NCI-H1092 (cell line): ENCODE data around the gene NSMCE1.

Experiments used
- DNase-seq: peaks from one replicate; lab custom pipeline; 2025; lab: John Stamatoyannopoulos, UW

NSMCE1 gene

GRCh38 chr16:27193300-27193990 lies 75.1 kb downstream of the NSMCE1 start:
- no peak for DNase-seq

DNA sequence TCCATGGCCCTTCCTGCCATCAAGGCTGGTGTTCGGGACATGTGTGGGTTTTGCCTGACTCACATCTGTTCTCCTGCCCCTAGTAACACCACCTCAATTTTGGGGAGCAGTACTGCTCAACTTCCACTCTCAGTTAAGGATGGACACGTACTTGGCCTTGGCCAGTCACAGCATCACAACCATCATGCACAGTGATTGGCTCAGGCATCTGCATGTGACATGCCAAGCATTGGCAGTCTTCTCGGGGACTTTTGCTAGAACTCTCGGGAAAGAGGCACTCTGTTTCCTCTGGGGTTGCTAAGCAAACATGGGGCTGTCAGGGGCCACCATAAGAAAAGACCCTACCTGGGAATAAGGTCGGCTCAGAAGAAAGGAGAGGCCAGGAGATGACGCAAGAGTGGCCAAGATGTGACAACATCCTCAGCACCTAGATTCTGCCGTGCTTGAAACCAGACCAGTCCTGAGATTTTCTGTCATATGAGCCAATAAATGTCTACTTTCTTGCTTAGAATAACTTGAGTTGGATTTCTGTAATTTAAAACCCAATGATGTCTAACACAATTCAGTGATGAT lies 77.1 kb downstream of the NSMCE1 start:
- no peak for DNase-seq

GRCh38 chr16:27190316-27190871 lies 78.2 kb downstream of the NSMCE1 start:
- DNase-seq, result no peak

DNA sequence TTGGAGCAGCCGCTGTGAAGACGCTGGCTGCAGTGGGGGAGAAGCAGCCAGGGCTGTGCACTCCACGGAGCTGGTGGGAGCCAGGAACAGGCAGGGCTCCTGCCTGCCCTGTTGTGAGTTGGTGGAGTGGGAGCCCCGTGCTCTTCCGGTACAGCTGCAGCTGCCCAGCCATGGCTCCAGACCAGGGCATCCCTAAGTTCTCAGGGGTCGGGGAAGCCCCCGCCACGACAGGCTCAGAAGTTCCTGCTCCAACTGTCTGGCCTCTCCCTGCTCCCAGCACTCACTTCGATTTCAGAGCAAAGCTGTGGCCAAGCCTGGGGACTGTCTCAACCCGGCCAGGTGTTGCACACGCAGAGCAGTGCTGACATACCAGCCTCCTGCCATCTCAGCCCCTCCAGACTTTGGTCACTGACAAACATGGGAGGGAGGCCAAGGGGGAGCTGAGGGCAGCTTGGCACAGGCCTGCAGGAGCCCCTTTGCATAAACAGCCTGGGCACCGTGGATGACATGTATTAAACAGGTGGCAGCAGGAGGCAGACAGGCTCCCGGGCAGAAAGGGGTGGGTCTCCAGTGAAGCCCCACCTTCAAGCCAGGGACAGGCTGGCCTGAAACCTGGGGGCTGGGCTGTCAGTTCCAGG lies 79.1 kb downstream of the NSMCE1 start:
- peak; percentile 48 for DNase-seq

DNA sequence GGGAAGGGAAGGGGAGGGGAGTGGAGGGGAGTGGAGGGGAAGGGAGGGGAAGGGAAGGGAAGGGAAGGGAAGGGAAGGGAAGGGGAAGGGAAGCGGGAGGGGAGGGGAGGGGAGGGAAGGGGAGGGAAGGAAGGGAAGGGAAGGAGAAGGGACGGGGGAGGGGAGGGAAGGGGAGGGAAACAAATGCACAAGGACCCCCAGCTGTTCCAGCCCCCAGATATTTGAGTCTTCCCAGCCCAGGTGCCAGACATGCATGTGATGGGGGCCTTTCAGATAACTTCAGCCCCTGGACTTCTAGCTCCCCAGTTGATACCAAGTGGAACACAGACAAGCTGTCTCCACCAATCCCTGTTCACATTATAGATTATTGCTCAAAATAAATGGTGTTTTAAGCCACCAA lies 79.9 kb downstream of the NSMCE1 start:
- no peak for DNase-seq

GRCh38 chr16:27185776-27186130 lies 82.8 kb downstream of the NSMCE1 start:
- DNase-seq, result no peak

GRCh38 chr16:27182906-27183405 lies 85.6 kb downstream of the NSMCE1 start:
- no peak for DNase-seq

DNA sequence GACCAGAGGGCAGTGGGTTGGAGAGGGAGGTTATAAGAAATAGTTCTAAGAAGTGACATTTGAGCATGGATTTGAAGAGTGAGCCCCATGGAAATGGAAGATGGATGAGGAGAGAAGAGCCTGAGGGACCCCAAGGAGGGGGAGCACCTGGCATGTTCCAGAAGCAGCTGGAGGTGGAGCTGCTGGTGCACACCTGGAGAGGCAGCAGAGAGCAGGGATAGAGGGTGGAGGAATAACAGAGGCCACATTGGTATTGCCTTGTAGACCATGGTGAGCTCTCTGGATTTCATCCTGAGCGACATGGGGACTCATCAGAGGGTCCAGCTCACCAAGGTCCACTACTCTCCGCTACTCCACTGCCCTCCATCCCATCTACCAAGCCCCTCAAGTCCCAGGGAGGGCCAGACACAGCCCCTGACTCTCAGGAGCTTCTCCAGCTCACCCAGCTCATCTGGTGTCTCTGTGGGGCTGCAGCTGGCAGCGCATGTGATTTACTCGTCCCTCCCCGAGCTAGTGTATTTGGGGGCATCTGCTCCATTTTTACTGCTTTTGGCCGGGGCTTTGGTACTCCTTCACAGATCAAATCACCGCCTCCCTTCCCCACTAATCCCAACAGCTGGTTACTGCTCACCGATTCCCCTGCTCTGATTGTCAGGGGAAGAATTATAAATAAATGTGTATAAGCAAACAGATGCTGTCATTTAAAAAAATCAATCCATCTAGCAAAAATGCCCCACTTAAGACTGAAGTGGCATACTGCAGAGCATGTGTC lies 87.4 kb downstream of the NSMCE1 start:
- no peak for DNase-seq

DNA sequence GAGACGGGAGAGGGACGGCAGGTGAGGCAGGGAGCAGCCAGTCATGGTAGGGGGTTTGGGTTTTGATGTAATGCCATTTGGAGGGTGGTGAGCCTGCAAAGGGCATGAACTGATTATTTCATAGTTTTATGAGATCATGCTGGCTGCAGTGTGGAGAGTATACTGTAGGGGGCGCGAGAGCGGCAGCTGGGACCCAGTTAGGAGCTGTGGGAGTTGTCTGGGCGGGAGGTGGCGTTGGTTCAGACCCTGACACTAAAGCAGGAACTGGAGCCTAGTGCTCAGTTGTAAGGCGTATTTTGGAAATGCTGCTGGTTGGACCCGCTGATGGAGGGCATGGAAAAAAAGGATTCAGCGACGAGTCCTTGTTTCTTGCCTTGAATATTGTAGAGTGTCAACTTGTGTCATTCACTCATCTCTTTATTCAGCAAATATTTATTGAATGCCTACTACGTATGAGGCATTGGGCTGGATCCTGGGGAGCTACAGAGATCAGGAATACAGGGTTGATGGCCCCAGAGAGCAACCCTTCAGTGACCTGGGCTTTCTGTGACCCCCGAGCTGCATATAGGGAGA lies 89.0 kb downstream of the NSMCE1 start:
- peak; percentile 40 for DNase-seq

GRCh38 chr16:27177031-27177774 lies 91.4 kb downstream of the NSMCE1 start:
- no peak for DNase-seq

- DNase-seq, result no peak
These were observed 92.7 kb downstream of the NSMCE1 start for GRCh38 chr16:27175888-27176287.
